HTR-8/SVneo (cell line): ENCODE measurements around the gene LHPP.
"Not testable (repeated sequence)": the region's sequence is repeated elsewhere in the genome, so short reads cannot be mapped to it uniquely, and the experiment has no call there.

ENCODE experiments used
- DNase-seq: peaks from one replicate; pipeline ENCODE4 v3.0.0; 2011; ENCODE audit warnings: low spot score, mixed read lengths; ENCODE audit not compliant: insufficient read length
- FAIRE-seq: peaks from 2 replicates; lab custom pipeline; 2011; peaks lifted over from hg19 to GRCh38; lab: Jason Lieb, UNC

The LHPP gene

DNA sequence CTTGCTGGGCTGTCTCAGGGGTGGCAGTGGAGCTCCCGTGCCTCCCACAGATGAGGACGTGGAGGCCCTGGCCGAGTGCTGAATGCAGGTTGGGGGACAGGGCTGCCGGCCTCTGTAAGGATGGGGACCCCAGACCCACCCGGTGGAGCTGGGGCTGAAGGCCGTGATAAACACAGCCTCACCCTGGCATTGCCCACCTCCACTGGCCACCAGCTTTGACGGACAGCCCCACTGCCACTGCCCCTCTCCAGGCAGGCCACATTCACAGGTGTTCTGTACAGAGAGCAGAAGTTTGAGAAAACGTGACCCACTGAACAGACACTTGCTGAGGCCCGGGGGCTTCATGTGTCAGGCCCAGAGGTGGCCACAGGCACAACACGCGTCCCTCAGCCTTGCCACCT, 126.2 kb downstream of the LHPP start:
- no peak for FAIRE-seq
- no peak for DNase-seq

DNA sequence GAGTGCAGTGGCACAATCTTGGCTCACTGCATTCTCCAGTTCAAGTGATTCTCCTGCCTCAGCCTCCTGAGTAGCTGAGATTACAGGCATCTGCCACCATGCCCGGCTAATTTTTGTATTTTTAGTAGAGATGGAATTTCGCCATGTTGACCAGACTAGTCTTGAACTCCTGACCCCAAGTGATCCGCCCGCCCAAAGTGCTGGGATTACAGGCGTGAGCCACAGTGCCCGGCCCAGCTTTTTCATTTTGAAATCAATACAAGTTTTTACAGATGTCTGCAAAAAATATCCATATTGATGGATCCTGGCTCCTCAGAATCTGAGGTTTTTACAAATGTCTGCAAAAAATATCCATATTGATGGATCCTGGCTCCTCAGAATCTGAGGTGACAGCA, 126.7 kb downstream of the LHPP start:
- DNase-seq, FAIRE-seq: not testable (repeated sequence)

DNA sequence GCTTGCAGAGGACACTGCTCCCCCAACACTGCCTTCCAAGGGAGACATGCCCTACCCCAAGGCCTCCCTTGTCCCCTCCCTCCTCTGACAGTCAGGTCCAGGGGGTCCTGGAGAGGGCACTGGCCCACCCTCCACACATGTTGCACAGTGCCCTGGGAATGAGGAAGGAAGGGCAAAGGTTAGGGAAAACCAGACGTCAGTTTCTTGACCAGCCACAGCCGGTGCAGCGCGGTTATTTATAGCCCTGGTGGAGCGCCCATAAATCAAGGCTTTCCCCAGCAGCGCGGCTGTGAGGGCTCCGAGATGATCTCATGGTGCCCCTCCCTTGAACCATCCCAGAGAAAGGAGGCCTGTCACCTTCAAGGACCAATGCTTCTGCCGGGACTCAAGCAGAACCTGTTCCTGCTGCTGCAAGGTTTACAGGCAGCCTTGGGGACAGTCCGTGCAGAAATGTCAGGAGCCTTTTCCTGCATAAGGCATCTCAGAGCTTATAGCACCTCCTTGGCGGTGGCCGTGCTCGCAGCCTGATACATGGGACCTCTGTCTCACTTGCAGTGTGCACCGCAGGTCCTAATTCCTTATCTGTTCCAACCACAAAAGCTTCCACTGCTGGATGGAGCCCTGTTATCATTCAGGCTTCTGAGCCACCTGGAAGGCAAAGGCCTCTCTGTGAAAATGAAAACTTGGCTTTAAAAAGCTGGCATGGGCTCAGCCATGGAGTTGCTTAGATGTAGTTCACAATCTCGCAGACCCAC, 127.3 kb downstream of the LHPP start:
- FAIRE-seq = no peak
- DNase-seq = peak; percentile 35

DNA sequence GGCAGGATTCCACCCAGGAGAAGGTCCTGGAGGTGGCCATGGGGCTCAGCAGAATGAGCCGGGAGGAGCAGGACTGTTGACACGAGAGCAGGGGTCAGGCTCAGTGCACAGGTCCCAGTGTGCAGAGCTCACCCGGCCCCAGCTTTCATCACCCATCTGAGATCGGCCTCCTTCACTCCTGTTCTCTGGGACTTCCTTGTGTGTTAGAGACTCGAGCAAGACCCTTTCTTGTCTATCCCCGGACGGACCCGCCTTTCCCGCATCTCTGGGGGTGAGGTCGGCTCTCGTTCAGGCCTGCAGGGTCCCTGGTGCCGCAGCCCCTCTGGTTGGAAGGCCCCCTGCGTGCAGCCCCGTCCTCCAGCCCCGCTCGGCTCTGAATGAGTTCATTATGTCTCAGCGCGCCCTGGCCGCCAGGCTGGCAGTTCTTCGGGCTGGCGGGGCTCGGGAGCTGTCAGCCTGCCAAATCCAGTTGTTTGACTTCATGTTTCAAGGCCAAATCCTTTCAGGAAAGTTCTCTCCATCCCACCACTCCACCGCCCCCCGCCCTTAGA, 127.9 kb downstream of the LHPP start:
- no peak for DNase-seq
- no peak for FAIRE-seq

DNA sequence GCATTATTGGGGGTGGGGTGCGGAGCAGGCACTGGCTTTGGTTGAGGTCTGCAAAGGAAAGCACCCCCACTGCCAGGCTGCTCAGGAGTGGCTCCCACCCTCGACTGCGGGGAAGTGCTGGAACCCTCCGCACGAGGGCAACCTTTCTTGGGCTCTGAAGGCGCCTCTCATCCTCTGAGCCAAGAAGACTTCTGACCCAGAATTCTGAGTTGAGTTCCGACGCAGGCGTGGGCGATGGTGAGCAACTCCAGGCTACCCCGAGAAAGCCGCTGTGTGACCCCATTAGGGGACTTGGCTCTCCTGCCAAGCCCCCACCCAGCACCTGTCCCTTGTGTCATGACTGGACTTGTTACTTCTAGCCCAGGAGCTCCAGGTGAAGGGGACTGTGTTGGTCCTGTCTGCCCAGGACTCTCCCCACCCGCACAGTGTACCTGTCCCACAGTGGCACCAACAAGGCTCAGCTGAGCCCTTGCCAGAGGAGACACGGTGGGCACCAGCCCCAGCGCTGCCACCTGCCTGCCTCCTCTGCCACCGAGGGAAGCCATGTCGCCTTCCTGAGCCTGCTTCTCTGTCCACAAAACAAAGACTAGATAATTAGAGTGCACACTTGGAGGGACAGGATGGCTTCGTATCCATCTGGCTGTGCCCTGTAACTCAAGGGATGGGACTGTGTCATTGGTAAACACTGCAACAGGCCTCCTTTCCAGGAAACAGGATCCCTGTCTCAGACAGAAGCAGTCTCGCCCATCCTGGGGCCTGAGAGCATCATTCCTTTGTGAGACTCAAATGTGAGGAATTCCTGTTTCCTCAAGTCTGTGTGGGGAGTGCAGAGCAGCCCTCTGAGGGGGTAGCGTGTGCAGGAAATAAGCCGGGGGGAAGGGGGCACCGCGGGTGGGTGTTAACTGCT, 128.8 kb downstream of the LHPP start:
- DNase-seq (no peak), FAIRE-seq (no peak)

DNA sequence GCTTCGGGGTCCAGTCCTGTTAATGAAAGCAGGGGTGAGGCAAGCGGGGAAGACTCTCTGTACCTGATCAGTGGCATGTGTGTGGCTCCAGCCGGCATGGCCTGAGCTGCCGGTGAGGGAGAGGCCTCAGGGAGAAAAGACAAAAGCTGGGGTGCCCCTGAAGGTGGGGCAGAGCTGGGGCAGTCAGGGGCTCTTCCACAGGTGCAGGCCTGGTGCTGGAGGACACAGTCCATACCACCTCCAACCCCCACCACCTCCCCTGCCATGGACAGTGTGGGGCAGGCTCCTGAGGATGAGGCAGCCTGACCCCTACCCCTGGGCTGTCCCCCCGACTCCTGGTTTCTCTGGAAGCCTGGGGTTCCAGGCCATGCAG, 129.5 kb downstream of the LHPP start:
- FAIRE-seq = no peak
- no peak for DNase-seq

DNA sequence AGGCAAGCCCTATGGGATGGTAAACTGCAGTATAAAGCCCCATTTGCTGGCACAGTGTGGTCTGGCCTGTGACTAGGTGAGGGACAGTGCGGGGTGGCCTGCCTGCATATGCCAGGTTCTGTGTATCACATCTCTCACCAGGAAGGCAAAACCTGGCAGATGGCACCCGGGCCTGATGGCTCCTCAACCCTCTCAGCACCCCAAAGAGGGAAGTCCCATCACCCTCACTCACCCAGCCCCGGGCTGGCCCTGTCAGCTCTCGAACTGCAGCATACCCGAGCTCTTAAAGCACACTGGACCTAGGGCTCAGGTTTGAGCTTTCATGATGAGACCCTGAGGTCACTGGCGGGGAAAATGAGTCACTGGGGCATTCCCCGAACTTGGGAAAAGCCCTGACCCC, 130.5 kb downstream of the LHPP start:
- DNase-seq = no peak
- FAIRE-seq = no peak

DNA sequence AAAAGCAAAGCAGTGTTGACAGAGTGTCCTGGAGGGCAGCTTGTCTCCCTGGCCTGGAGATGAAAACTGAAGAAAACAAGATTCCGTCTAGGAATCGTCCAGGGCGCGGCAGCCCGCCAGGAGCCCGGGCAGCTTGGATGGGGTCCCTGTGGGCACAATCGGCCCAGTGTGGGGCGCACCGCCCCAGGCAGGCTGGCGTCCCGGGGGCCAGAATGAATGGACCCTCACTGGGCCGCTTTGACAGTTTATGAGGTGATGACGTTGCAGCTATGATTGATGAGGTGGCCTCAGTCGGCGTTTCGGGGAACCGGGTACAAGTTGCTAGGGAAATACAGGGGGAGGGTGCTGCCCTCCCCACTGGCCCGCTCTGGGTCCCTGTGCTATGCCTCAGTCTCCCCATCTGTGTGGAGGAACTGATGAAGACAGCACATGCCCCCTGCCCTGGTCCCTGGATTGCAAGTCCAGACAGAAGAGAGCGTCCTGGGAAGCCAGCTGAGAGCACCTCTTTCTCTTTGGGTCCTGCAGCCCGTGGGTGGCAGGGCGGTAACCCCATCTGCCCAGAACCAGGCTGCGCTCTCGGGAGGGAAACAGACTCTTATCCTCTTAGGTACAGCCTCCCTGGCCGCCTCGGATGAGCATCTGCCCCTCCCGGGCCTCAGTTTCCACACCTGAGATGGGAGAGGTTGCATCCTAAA, 131.3 kb downstream of the LHPP start:
- DNase-seq (no peak), FAIRE-seq (no peak)

DNA sequence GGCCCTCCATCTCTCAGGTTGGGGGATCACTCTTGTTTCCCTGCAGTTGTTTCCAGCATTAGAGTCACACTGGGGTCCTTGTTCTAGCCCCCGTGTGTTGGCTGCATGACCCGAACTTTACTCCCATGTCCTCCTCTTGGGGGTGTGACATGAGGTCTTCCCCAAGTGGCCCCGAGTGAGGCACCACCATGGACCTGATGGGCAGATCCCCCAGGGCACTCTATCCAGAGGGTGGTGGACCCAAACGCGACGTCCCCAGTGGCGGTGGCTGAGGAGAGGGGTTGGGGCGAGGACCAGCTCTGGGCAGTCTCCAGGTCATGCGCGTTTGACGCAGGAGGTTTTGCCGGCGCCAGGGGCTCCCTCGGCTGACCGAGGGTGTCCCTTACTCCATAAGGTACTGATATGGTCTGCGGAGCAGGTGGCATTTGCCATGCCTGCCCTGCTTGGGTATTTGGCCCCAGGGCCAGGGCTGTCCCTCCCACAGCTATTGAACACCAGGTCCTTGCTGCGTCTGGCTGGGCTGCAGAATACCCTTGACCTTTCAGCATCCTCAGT, 131.9 kb downstream of the LHPP start:
- DNase-seq (no peak), FAIRE-seq (no peak)

DNA sequence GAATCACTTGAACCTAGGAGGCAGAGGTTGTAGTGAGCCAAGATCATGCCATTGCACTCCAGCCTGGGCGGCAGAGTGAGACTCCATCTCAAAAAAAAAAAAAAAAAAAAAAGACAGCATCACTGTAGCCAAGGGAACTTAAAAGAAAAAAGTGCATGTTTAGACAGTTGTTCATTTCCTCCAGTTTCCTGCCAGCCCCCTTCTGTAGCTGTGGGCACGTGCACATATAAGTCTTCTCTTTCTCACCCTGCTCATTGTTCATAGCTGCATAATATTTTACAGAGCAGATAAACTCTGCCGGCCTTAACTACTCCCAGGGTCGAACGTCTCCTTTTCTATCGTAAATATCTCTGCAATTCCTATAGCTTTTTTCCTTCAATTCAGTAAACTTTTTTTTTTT, 132.6 kb downstream of the LHPP start:
- no peak for DNase-seq
- no peak for FAIRE-seq

DNA sequence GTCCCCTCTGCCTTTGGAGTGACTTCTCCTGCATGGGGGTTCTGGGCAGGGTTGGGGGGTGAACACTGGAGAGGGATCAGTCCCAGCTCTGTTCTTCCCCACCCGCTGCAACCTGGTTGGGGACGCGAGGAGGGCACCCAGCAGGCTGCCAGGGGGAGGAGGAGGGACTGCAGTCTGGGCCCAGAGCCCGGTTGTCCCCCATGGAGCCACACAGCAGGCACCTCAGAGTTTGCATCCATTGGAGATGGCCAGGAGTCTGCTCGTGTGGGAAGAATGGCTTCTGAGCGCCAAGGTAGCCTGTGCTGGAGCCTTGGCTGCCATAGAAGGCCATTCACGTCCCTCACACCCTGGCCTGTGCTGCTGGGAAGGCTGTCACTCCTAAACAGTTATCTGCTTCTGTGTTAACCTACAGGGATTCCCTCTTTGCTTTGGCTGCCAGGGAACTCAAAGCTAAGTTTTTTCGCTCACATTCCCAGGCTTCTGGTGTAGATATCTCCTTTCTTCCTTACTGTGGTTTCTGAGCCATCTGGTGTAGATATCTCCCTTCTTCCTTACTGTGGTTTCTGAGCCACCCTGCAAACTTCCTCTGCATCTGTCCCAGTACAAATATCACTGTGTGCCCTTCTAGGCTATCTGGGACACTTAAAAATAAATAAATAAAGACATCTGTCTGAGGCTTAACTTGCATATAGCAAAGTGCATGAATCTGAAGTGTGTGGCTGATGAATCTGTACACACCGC, 133.7 kb downstream of the LHPP start:
- FAIRE-seq (no peak), DNase-seq (no peak)

DNA sequence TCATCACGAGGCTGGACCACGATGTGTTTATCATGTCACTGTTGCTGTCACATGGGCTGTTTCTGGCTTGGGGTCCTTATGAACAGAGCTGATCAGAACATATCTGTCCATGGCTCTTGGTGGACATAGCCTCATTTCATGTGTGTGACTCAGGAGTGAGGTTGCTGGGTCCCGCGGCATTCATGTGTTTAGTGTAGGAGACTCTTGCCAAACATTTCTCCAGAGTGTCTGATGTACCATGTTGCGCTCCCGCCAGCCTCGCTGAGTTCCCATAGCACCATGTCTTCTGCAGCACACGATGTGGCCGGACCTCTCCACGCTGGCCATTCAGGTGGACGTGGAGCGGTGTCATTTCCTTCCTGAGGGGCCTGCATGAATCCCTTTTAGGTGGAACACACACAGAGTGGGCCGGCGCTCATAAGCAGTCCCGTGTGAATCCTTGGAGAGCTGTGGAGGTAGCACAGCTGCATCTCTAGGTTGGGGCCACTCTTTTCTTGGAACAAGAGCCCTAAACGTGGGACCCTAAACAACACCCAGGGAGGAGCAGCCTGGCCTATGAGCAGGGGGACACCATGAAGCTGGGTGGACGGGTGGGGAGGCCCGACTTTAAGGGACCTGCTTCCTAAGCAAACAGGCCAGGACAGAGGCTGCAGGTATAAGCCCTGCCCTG, 134.6 kb downstream of the LHPP start:
- no peak for DNase-seq
- no peak for FAIRE-seq

DNA sequence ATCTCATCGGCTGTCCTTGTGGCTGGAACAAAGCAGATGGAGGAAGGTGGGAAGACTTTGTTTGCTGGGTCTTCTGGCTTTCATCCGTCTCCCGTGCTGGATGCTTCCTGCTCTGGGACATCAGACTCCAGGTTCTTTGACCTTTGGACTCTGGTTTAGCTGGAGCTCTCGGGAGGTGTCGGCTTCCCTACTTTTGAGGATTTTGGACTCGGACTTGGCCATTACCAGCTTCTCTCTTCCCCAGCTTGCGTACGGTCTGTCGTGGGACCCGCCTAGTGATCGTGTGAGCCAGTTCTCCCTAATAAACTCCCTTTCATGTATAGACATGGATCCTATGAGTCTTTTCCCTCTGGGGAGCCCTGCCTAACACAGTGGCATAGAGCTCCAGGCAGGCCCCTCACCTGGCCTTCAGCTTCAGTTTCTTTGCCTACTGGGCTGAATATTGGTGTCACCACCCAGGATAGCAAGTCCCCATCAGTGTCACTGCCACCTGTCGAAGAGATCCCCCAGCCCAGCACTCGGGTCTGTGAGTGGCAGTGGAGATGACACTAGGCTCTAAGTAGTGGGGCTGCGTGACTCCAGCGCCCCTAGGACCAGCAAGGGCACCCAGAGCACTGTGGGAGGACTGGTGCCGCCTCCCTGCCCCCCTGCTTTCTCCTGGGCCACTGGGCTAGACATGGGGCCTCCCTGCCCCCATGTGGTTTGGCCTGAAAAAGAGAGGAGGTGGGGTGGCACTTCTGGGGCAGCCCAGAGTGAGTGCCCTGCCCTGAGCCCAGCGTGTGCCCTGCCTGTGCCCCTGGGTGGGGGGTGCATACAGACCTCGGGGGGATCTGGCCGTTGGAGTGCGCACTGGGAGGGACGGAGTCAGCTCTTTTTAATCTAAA, 135.6 kb downstream of the LHPP start:
- DNase-seq (no peak), FAIRE-seq (no peak)

DNA sequence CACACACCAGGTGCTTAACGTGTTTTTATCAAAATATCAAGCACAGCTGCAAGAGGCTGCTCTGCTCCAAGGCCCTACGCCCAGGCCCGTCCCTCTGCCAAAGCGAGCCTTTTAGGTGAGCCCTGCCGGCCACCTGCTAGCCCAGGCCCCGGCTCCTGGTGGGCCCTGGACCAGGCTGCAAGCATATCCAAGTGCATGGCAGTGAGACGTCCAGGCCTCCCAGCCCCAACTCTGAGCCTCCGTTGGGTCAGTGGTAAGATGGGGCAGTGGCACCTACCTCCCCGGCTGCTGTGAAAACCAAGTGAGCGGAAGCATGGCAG, 136.2 kb downstream of the LHPP start:
- no peak for DNase-seq
- no peak for FAIRE-seq

DNA sequence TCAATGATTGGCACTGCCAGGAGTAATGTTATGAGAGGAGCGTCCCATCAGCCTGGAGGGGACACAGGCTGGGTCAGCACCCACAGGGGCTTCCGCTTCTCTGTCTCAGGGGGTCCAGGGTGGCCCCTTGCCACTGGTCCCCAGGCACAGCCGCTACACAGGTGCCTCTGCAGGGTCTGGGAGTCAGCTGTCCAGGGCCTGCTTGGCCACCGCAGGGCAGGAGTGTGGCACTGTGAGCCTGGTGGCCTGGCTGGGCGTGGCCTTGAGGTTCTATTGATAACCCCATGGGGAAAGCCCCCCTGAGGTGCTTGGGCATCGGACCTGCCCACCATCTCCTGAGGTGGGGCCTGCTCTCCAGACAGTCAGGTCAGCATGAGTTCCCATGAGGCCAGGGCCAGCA, 136.6 kb downstream of the LHPP start:
- FAIRE-seq = no peak
- no peak for DNase-seq

DNA sequence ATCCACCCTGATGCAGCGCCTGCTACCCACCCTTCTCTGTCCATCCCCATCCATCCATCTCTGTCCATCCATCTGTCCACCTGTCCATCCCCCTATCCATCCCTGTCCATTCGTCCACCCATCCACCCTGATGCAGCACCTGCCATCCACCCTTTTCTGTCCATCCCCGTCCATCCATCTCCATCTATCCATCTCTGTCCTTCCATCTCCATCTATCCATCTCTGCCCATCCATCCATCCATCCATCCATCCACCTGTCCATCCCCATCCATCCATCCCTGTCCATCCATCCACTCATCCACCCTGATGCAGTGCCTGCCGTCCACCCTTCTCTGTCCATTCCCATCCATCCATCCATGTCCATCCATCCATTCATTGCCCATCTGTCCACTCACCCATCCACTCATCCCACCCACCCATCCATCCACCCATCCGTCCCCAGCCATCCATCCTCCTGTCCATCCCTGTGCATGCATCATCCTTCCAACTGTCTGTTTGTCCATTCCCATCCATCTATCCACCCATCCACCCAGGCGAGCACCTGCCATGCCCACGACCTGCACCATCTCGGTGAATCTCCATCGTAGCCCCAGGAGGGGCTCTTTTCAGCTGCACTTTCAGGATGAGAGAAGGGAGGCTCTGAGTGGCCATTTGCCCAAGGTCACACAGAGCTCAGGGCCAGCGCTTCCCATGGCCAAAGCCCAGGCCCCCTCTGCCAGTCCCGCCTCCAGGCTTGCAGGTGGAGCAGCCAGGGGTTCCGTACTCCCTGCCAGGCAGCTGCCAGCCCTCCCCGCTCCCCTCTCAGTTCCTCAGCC, 137.4 kb downstream of the LHPP start:
- no peak for DNase-seq

DNA sequence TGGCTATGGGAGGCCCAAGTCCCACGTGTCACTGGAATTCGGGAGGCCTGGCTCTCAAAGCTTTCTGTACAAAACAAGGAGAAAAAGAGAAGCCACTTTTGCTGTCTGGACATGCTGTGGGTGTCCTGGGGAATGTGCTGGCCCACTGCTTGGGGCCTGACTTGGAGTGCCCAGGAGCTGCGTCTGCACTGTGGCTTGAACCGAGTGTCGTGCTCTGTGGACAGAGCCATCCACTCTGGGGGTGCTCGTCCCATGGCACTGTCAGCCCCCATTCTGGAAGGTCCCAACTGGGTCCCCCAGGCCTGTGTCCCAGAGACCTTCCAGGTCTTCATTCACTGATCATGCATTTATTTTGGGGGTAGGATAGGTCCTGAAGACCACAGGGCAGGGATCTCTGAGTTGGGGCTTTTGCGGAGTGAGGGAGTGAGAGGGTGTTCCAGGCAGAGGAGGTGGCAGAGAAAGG, 138.0 kb downstream of the LHPP start:
- no peak for DNase-seq

More for the DNA sequence above, 137.4 kb downstream of the LHPP start:
- FAIRE-seq = no peak

More for the DNA sequence above, 138.0 kb downstream of the LHPP start:
- FAIRE-seq = no peak
